Colonic mucosa (tissue), 4 donors: ENCODE data around the gene NUFIP1. TPM values are rescaled to one million over a fixed set of nuclear protein-coding genes. Genes with fewer than 3 reads are reported as not detected.

ENCODE experiments used
- DNase-seq: peaks from one replicate; pipeline ENCODE4 v3.0.0-alpha.2; 2020
- H3K27ac ChIP-seq: fragments of 200-600 bp; one replicate; pipeline ENCODE4 v1.8.0; 2021
- H3K27me3 ChIP-seq: fragments of 200-600 bp; one replicate; pipeline ENCODE4 v1.8.0; 2021
- H3K36me3 ChIP-seq: fragments of 200-600 bp; one replicate; pipeline ENCODE4 v1.8.0; 2021
- H3K4me1 ChIP-seq: fragments of 200-600 bp; one replicate; pipeline ENCODE4 v1.8.0; 2021; ENCODE audit warnings: mild to moderate bottlenecking
- H3K4me3 ChIP-seq: fragments of 200-600 bp; one replicate; pipeline ENCODE4 v1.8.0; 2021
- H3K9ac ChIP-seq, 2 donors: one replicate each; pipeline ENCODE4 v1.7.0; 2013; ENCODE audit warnings: control low read depth in 2 of 2, low read depth in 2 of 2, low read length in 2 of 2
- H3K9me3 ChIP-seq: fragments of 200-600 bp; one replicate; pipeline ENCODE4 v1.8.0; 2021
- CTCF ChIP-seq: fragments of 200-600 bp; IDR thresholded peaks from one replicate; pipeline ENCODE4 v1.8.0; 2022; ENCODE audit warnings: antibody characterized with exemption, mild to moderate bottlenecking
- intact Hi-C: fragments of 100-400 bp; cut with DNase I; formaldehyde crosslinking; loops from one replicate; pipeline ENCODE4 v1.14.1; 2022
- total RNA-seq, 2 donors: library from RNA; stranded (reverse); fragmentation: NEBNext Ultra II Directional in 1 of 2; extraction: Animal tissue kit (Norgen Biotek cat#: 25700) in 1 of 2; gene quantifications; one replicate each; pipeline ENCODE4 v1.2.1, GENCODE V29; 2021
- donor health status: healthy.
- donor health status: DM: no; HTN: no; CAD: no.
- donor health status: DM: no; HTN: no; CAD: no.

Gene NUFIP1
- total RNA-seq, 2 donors from 2014 or later, result 2.8 to 4.0 TPM

- intact Hi-C loops, result no loop called here
- Histone ChIP-seq H3K36me3 (peaks cover 3% of the 10 kb centered on the region), H3K4me1 (no peaks in the 10 kb centered on the region)
Observed at GRCh38 chr13:45016792-45017425, 27.6 kb upstream of the NUFIP1 start.

DNA sequence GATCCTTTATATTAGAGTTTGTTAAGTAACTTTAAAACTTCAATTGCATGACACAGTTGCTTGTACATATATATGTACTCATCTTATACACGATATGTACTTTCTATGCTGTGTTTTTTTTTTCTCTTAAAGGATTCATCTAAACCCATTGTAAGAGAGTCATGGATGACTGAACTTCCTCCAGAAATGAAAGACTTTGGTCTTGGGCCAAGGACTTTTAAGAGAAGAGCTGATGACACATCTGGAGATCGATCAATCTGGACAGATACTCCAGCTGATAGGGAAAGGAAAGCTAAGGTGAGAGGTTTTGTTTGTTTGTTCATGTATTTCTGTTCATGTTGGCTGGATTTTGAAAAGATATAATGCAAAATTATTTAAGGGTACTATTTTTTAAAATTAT, 26.0 kb upstream of the NUFIP1 start:
- DNase-seq, result no peak
- no peaks in the 10 kb centered on the region for H3K27me3 ChIP-seq
- no peaks in the 10 kb centered on the region for H3K4me1 ChIP-seq
- H3K9ac ChIP-seq, result no peak overlapping the region
- TF ChIP-seq CTCF, result no peak
- no peak overlapping the region for H3K4me3 ChIP-seq
- no peaks in the 10 kb centered on the region for H3K9me3 ChIP-seq
- H3K36me3 ChIP-seq, result peaks cover 2% of the 10 kb centered on the region
- intact Hi-C loops, result no loop called here
- H3K27ac ChIP-seq, result no peak overlapping the region

More at GRCh38 chr13:45016792-45017425, 27.6 kb upstream of the NUFIP1 start:
- no peak for DNase-seq
- H3K9me3 ChIP-seq, result no peaks in the 10 kb centered on the region
- no peak overlapping the region for H3K9ac ChIP-seq
- H3K27me3 ChIP-seq, result no peaks in the 10 kb centered on the region
- H3K4me3 ChIP-seq, result no peak overlapping the region
- no peak for TF ChIP-seq CTCF
- H3K27ac ChIP-seq, result no peak overlapping the region

- no peaks in the 10 kb centered on the region for H3K9me3 ChIP-seq
- H3K36me3 ChIP-seq, result no peaks in the 10 kb centered on the region
- no peaks in the 10 kb centered on the region for H3K27me3 ChIP-seq
- no peak overlapping the region for H3K27ac ChIP-seq
- no peak for TF ChIP-seq CTCF
- DNase-seq, result no peak
- H3K9ac ChIP-seq, result no peak overlapping the region
- intact Hi-C loops, result no loop called here
- H3K4me1 ChIP-seq, result no peaks in the 10 kb centered on the region
- no peak overlapping the region for H3K4me3 ChIP-seq
Observed at GRCh38 chr13:45011198-45011597, 21.9 kb upstream of the NUFIP1 start.

- Histone ChIP-seq H3K9ac (no peak overlapping the region), H3K4me1 (no peaks in the 10 kb centered on the region), H3K27me3 (no peaks in the 10 kb centered on the region), H3K27ac (no peak overlapping the region), H3K9me3 (no peaks in the 10 kb centered on the region), H3K36me3 (no peaks in the 10 kb centered on the region), H3K4me3 (no peak overlapping the region)
- intact Hi-C loops, result no loop called here
- TF ChIP-seq CTCF, result no peak
- no peak for DNase-seq
Observed at GRCh38 chr13:45007823-45008222, 18.6 kb upstream of the NUFIP1 start.

GRCh38 chr13:45007225-45007624, 18.0 kb upstream of the NUFIP1 start:
- Histone ChIP-seq H3K4me3 (no peak overlapping the region), H3K4me1 (no peaks in the 10 kb centered on the region), H3K9ac (no peak overlapping the region), H3K36me3 (no peaks in the 10 kb centered on the region), H3K9me3 (no peaks in the 10 kb centered on the region), H3K27me3 (no peaks in the 10 kb centered on the region), H3K27ac (no peak overlapping the region)
- TF ChIP-seq CTCF, result no peak
- no peak for DNase-seq
- intact Hi-C loops, result no loop called here
